ENCODE measurements around the gene PRTG.

PRTG gene

GRCh38 chr15:55782901-55783300 lies 39.9 kb upstream of the PRTG start:
- Histone ChIP-seq H3K27ac (replicated peaks) (no peak overlapping the region), H3K4me3 (replicated peaks; ENCODE audit: insufficient read depth, low read length) (no peak overlapping the region), H3K27me3 (ENCODE audit: insufficient read depth, poor library complexity, severe bottlenecking) (no peaks in the 10 kb centered on the region)
- no peak for DNase-seq (ENCODE audit: low read depth in 1 of 2, low spot score in 1 of 2)
- TF ChIP-seq POLR2AphosphoS5 (IDR thresholded peaks at IDR 0.05; ENCODE audit: low read depth) (no peak), SPI1 (IDR thresholded peaks at IDR 0.05; ENCODE audit: borderline replicate concordance, low read depth) (no peak), GABPA (IDR thresholded peaks at IDR 0.05; ENCODE audit: low read depth) (no peak)

- DNase-seq (ENCODE audit: low read depth in 1 of 2, low spot score in 1 of 2), result no peak
- TF ChIP-seq POLR2AphosphoS5 (IDR thresholded peaks at IDR 0.05; ENCODE audit: low read depth), result no peak
- no peak for TF ChIP-seq SPI1 (IDR thresholded peaks at IDR 0.05; ENCODE audit: borderline replicate concordance, low read depth)
- no peak for TF ChIP-seq REST (IDR thresholded peaks at IDR 0.05; ENCODE audit: insufficient replicate concordance, low read depth)
- TF ChIP-seq GABPA (IDR thresholded peaks at IDR 0.05; ENCODE audit: low read depth), result no peak
- no peak for TF ChIP-seq CTCF (IDR thresholded peaks at IDR 0.05; ENCODE audit: insufficient read depth, low read length)
- no peaks in the 10 kb centered on the region for H3K27me3 ChIP-seq (ENCODE audit: insufficient read depth, poor library complexity, severe bottlenecking)
- no peak overlapping the region for H3K4me3 ChIP-seq (replicated peaks; ENCODE audit: insufficient read depth, low read length)
- no peak overlapping the region for H3K27ac ChIP-seq (replicated peaks)
These were observed 37.3 kb upstream of the PRTG start for GRCh38 chr15:55780292-55780691.

- no peak overlapping the region for H3K4me3 ChIP-seq (replicated peaks; ENCODE audit: insufficient read depth, low read length)
These were observed 36.0 kb upstream of the PRTG start for GRCh38 chr15:55778932-55779331.

More at GRCh38 chr15:55778932-55779331, 36.0 kb upstream of the PRTG start:
- TF ChIP-seq GABPA (IDR thresholded peaks at IDR 0.05; ENCODE audit: low read depth), result no peak
- no peak for TF ChIP-seq POLR2AphosphoS5 (IDR thresholded peaks at IDR 0.05; ENCODE audit: low read depth)
- no peak for TF ChIP-seq SPI1 (IDR thresholded peaks at IDR 0.05; ENCODE audit: borderline replicate concordance, low read depth)
- no peak for TF ChIP-seq REST (IDR thresholded peaks at IDR 0.05; ENCODE audit: insufficient replicate concordance, low read depth)
- TF ChIP-seq CTCF (IDR thresholded peaks at IDR 0.05; ENCODE audit: insufficient read depth, low read length), result no peak
- Histone ChIP-seq H3K27me3 (ENCODE audit: insufficient read depth, poor library complexity, severe bottlenecking) (no peaks in the 10 kb centered on the region), H3K27ac (replicated peaks) (no peak overlapping the region)
- no peak for DNase-seq (ENCODE audit: low read depth in 1 of 2, low spot score in 1 of 2)
